Cerebellar cortex (tissue), 1 donor: Measurements from ENCODE around the gene PLEKHG3.
"Not testable (repeated sequence)": the region's sequence is repeated elsewhere in the genome, so short reads cannot be mapped to it uniquely, and the experiment has no call there.

ENCODE experiments used
- DNase-seq: peaks from one replicate; pipeline ENCODE4 v3.0.0-alpha.2; 2015; ENCODE audit warnings: low spot score

Gene PLEKHG3

DNA sequence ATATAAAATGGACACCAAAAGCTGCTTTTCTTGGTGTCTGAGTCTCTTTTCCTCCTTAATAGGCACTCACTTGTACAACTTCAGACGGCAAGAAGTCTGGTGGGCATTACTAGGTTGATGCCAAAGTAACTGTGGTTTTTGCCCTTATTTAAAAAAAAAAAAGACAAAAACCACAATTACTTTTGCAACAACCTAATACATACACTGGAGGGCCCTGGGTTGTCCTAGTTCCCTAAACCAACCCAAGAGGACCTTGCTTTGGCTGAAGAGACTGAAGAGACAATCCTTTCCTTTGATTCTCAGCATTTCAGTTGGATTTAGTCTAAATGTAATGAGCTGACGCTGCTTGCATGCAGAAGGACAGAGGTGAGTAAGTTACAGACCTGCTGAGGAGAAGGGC, 16.2 kb upstream of the PLEKHG3 start:
- no peak for DNase-seq

DNA sequence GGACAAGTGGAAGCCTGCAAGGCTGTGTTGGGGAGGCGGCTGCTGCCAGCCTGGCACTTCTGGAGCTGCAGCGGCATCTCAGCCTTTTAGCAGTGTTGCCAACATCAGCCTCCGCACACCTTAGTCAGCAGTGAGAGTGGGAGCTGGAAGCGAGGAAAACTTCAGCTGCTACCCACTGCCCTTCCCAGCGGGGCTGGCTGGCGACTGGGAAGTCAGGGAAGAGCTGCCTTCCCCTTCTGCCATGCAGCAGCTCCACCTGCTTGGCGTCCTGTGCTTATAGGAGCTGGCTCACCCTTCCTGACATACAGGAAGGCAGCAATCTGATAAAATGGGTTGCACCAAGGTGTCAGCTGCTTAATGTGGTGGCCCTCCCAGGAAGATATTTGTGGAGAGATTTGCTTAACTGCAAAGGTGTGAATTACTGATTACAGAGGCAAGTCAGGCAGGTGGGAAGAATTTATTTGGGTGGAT, 15.4 kb upstream of the PLEKHG3 start:
- no peak for DNase-seq

DNA sequence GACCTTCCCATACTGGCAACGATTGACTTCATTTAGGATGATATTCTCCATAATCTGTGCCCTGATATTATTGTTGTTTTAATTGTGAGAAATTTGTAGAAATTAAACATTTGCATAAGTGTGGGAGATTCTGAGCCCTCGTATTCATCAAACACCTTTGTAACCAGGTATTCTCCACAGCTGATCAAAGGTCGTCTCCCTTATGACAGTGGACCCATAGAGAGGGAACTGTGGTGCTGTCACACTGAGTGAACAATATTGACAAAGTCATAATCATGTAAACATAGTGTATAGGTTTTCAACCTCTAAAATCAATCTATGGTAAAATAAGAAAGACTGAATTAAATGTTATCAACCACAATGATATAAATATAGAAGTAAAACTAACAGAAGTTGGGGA, 14.9 kb upstream of the PLEKHG3 start:
- DNase-seq = no peak

DNA sequence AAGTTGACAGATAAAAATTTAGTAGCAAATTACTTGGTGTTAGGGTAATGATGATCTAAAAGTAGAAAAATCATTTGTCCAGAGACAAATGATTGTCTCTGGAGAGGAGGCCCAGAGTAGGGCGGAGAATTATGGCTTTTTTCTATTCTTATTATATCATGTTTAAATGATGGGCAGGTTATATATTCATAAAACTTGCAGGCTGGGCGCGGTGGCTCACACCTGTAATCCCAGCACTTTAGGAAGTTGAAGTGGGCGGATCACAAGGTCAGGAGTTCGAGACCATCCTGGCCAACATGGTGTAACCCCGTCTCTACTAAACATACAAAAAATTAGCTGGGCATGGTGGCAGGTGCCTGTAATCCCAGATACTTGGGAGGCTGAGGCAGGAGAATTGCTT, 13.6 kb upstream of the PLEKHG3 start:
- not testable (repeated sequence) for DNase-seq

DNA sequence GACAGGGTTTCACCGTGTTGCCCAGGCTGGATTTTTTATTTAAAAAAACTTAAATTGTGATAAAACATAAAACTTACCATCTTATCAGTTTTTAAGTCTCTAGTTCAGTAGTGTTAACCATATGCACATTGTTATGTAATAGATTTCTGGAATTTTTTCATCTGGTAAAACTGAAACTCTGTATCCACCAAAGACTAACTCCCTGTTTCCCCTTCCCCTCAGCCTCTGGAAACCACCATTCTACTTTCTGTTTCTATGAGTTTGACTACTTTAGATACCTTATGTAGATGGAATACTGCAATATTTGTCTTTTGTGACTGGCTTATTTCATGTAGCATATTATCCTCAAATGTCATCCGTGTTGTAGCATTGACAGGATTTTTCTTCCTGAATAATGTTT, 12.8 kb upstream of the PLEKHG3 start:
- no peak for DNase-seq

DNA sequence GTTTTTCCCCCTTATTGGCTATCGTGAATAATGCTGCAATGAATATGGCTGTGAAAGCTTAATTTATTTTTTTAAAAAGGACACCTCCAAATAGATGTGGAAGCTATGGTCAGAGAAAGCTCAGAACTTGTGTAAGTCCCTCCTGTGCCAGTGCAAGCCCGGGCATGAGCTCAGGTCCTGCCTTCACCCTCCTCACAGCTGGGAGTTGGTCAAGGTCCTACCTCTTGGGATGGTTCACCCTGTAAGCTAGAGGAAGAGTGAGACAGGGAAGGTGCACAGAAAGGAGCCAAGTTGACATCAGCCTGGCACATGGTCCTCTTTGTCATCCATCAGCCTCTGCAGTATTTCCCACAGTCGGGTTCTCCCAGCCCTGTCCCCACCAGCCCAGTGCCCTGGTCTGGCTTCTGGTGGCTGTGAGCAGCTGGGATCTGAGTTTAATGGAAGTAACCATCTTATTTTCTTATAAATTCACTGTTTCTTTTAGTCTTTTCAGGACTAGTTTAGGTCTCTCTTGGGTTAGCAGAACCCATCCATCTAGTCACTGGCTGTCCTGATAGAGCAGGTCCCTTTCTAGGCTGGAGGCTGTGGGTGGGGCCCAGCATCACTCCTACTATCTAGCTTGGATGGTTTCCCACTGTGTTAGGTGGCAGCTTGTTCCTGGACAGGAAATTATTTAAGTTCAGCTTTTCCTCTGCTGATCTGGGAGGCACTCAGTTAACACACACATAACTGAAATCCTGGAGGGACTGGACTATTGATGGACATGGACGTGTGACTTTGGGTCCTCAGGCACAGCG, 11.8 kb upstream of the PLEKHG3 start:
- no peak for DNase-seq

DNA sequence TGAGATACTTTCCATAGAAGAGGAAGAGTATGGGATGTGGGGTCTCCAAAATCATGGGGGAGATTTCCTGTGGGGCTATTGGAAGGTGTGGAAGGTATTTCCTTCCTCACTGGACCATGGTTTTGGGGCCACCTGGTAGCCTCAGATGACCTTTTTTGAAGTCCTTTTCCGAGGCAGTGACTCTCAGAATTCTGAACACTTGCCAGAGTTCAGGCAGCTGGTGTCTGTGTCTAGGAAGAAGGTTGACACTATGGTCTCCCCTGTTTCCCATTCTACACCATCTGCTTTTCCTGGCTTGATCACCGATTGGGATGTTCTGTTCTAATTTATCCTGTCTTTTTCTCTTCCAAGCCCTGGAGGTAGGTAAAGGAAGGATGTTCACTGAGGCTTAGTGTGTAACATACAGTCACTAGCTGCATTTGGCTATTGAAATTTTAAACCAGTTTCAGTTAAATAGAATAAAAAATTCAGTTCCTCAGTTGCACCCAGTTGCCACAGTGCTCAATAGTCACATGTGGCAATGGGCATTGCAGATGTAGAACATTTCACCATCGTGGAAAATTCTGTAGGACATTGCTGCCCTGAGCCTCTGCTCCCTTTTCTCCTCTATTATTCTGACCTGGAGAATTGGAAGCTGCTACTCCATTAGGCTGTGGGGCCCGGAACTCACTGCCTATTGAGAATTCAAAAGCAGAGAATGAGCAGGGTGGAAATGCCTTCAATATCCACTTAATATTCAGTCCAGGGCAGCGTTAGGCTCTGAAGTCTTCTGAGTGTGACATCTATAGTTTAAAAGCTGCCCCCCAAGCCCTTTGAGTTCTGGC, 11.0 kb upstream of the PLEKHG3 start:
- peak; percentile 95 for DNase-seq

DNA sequence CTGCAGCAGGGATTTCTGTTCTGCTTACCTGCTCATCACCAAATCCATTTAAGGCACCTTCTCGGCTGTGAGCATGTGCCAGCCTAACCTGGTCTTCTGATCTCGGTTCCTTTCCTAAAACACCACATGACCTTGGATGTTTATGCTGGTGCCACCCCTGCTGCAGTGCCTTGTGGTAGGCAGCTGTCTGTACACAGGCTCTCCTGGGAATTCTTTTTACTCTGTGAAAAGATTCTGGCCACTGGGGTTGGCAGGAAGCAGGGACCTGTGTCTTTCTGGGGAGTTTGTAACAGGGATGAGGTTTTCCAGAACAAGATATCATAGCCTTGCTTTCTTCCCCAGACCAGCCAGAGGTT, 10.4 kb upstream of the PLEKHG3 start:
- no peak for DNase-seq

DNA sequence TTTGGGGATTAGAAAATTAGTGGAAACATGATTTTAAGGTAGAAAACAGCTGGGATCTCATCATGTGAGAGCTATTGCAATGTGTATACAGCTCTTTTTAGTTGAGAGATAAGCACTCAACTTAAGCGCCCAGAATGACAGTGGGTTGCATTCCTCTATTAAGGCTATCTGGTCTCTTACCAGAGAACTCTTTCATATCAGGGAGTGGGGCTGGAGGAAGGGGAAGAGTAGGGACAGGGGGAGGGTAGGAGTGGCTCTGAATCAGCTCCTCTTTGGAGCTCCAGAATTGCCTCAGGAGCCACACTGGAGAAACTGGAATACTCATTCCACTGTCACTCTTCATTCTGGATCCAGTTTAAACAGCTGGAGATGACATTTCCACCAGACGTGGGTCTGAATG, 9.2 kb upstream of the PLEKHG3 start:
- no peak for DNase-seq

DNA sequence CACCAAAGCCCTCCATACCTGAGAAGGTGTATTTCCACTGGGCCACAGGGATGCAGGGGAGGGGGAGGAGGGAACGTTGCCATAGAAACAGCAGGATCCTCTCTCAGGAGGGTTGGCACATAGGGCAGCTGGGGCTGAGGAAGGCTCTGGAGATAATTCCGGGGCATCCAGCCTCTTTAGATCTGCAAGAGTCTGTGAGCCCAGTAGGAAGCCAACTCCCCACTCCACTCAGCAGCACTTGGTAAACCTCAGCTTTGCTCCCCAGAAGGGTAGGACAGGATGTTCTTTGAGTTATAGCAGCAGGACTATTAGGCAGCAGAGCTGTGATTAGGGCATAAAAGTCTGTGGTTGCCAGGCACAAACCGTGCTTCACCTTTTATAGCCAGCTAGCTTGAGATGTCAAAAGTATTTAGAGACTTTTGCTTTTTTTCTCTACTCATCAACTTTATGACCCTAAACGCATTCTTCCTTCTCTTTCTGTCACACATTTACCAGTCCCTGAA, 7.8 kb upstream of the PLEKHG3 start:
- DNase-seq = no peak

DNA sequence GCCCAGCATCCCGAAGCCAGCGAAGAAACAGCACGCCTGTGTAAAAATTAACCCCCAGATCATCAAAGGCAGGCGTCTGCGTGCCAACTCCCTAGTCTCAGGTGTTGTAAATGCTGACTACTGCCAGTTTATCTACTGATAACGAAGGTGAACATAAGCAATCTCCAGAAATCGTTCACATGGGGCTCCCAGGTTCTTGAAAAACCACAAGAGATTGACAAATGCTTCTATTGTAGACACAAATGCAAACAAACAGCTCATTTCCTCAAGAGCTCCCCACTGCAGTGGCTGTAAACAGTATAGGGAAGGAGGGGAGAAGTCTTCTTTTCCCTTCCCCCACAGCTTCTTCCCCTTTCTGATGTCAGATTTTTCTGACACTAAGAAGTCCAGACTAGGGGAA, 5.3 kb upstream of the PLEKHG3 start:
- no peak for DNase-seq

DNA sequence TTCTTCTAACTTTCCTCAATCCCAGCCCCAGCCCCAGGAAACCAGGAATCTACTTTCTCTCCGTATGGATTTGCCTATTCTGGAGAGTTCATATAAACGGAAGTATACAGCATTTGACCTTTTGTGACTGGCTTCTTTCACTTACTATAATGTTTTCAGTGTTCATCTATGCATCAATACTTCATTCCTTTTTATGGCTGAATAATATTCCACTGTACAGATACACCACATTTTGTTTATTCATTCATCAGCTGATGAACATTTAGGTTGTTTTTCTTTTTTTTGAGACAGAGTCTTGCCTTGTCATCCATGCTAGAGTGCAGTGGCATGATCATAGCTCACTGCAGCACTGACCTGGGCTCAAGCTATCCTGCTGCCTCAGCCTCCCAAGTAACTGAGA, 3.9 kb upstream of the PLEKHG3 start:
- DNase-seq = no peak

DNA sequence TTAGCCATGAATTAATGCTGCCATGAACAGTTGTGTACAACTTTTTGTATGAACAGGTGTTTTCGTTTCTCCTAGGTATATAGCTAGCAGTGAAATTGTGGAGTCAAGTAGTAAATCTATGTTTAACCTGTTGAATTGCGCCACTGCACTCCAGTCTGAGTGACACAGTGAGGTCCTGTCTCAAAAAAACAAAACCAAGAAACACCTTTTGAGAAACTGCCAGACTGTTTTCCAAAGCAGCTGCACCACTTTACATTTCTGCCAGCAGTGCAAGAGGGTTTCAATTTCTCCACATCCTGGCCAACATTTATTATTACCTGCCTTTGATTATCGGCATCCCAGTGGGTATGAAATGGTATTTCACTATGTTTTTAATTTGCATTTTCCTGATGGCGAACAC, 3.3 kb upstream of the PLEKHG3 start:
- DNase-seq = no peak

DNA sequence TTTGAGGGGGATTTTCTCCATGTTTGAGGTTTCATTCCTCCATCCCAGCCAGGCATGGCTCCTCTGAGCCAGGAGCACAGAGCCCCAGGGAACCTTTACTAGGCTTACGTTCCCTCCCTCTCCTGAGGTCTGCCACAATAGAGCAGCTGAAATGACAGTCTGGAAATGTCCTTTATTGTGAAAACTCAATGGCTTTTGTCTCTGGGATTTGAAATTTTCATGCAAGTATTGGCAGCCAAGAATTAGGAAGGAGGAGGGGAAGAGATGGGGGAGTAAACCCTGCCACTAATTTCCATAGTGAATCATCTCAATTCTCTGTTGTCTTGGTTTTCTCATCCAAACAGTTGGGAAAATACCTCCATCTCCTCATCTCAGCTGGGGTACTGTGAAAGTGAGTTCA, 2.6 kb upstream of the PLEKHG3 start:
- DNase-seq = no peak

DNA sequence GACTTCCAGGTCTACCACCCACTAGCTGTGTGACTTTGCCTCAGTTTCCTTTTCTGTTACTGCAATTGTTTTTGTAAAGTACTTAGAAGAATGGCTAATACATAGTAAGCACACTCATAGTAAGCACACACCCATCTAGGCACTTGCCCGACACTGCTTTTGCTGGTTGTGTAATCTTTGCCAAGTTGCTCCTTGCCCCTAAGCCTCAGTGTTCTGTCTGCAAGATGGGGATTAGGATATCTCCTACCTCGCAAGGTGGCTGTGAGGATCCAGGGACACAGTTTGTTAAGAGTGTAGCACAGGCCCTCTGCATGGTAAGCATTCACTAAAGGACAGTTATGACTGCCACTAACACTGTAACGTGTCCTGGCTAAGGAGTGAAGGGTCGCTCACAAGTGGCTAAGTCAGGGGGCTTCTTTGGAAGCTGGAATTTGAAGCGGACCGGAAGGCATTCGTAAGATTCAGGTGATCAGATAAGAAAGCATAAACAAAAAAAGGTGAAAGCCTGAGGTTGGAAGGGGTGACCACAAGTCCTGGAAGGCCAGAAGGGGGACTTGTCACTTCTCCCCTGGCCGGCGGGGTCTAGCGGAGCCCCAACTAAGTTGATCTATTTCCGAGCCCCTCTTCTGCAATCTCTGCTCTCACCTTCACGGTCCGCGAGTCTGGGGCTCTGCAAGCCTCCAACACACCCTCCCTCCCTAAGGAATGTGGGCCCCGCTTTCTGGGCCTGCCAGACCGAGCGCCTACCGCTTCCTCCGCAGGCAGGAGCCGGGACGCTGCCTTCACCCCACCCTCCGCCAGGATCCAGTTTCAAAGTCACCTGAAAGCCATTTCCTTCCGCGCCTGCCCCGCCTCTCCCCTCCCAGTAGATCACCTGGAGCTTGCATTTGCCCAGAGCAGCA, 1.5 kb upstream of the PLEKHG3 start:
- no peak for DNase-seq

DNA sequence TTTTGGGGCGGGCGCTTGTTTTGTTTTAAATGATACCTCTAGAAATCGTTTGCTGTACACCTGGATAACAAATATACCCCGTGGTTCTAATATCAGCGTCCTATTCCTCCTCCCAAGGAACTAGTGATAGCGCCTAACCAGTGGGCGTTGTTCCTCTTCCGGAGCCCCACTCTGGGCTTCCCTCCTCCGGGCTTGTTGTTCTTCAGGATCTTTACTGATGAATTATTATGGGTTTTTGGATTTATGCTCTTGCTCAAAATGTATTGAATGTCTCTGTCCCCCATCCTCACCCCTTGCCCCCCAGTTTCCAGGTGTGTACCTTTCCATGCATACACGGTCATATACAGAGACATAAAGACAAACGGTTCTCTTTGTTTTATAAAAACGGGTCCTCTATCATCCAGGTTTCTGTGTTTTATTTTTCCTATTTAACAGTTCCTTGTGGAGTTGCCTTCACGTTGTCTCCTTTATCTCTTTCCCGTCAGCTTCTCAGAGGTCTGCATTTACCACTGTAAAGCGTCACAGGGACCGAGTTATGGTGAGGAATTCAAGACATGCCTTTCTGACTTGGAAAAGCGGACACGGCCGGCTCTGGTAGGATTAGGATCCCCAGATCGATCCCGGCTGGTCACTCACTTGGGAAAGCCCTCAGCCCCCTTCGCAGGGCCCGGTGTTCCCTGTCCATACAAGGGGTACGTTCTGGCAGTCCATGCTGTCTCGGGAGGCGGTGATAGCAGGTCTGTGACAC, 655 bp upstream of the PLEKHG3 start:
- DNase-seq = peak; percentile 29

DNA sequence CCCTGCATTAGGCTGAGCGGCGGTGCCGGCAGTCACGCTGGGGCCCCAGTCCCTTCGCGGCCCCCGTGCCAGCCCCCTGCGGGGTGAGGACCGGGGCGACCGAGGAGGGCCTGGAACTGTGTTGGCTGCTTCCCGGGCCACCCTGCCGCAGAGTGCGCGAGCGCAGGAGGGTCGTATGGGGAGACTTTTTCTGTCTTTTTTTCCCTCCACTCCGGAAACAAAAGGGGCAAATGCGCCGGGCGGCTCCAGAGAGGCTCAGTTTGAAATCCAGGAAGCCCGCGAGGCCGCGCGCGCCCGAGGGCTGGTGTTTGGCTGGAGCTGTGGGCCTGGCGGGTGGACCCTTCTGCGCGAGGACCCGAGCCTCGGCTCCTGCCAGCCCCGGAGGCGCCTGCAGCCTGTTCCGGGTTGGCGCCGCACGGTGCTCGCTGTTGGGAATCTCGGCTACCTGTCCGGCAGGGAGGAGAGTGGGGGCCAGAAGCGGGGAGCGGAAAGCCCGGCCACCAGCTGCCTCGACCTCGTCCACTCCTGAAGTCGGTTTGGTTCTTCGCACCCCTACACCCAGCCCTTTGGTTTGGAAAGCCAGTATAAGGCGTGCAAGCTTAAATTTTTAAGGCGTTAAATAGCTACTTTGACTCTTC, 638 bp downstream of the PLEKHG3 start:
- DNase-seq = no peak

DNA sequence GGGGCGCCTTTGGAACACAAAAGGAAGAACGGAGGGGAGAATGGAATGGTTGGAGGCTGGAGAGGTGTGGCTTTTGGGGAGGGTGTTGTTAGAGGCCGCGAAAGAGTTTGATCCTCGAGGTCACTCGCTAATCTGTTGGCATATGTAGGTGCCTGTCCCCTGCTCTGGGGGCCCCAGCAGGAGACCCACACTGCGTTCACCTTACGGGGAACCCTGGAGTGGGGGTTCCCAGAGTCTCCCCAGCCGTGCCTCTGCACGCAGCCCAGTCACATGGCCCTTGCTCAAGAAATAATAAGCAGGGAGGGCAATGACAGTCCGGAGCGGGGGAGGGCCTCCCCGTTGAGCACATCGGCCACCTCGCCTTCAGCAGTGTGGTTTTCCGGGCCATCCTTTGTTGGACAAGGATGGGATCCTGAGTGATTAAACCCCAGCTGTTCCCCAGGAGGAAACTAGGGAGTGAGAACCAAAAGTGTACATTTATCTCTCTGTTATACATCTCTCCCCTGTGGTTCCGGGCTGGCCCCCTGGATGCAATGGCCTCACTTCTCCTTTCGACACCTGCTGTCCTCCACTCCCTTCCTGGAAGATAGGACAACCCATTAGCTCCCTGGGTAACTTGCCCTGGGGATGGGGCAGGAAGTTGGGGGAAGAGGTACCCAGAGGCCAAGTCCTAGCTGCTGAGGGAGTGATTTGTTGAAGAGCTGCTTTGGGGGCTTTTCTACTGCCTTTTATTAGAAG, 1.3 kb downstream of the PLEKHG3 start:
- peak; percentile 25 for DNase-seq

DNA sequence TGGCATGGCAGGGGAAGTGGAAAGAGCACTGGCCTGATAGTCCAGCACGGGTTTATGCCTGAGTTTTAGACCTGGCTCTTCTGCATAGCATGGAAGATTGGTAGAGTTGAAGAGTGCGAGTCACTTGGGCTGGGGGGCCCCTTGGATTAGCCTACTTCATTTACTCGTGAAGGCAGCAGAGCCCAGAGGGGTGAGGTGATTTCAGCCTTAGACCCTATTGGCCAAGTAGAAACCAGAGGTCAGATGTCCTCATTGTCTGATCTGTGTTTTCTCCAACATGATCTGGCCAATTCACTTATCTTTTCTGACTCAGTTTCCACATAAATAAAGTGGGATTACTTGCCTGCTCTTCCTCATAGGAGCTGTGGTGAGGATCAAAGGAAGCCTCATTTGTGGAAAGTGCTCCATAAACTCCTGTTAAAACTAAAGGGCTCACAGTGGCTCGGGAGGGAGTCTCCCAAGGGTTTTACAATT, 1.9 kb downstream of the PLEKHG3 start:
- DNase-seq = no peak

DNA sequence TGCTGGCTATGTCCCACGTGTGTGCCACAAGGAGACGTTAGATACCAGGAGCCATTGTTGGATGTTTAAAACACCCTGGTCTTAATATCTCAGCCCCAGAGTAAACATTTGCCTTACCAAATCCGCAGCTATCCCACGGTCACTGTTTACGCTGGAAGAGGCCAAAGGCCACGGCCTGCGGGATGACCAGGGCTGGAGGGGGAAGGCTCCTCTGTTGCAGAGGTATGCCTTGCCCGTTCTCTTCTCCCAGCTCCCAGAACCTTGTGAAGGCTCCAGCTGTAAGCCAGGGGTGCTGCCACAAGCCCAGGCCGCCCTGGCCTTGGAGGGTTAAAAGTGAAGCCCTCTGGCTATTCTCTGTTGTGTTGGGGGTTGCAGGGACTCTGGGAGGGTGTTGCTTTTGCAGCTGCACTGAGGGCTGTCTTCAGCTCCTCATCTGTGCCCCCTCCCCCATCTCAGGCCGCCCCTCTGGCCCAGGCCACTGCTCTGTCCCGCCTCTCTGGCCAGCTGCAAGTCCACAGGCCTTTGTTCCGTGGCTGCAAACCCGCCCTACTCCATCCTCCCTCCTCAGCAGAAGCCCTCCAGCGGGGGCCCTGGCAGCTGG, 2.5 kb downstream of the PLEKHG3 start:
- DNase-seq = no peak
